Activated CD4-positive, alpha-beta T cell treated with anti-CD3 and anti-CD28 coated beads, Interleukin-2, amount 50 U/mL, for 16 hours (primary cell): Measurements from ENCODE around the gene DAAM2.

Experiments
- DNase-seq: peaks from one replicate; pipeline ENCODE4 v3.0.0-alpha.2; 2020

DAAM2 gene

DNA sequence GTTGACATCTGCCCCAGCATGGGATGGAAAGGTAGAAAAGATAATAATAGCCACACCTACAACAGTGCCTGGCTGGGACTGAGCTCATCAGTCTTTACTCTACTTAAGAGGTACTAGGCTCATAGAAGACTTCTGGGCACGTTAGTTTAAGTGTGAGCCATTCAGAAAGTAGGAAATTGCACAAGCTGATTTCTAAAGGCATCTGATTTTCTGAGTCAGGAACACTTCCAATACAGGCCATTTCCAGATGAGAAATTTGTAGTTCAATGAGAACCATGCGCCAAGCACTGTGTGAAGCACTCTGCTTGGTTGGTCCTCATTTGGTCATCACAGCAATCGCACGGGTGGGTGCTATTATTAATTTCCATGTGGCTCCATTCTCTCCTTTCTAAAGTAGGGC, 99.8 kb downstream of the DAAM2 start:
- no peak for DNase-seq

DNA sequence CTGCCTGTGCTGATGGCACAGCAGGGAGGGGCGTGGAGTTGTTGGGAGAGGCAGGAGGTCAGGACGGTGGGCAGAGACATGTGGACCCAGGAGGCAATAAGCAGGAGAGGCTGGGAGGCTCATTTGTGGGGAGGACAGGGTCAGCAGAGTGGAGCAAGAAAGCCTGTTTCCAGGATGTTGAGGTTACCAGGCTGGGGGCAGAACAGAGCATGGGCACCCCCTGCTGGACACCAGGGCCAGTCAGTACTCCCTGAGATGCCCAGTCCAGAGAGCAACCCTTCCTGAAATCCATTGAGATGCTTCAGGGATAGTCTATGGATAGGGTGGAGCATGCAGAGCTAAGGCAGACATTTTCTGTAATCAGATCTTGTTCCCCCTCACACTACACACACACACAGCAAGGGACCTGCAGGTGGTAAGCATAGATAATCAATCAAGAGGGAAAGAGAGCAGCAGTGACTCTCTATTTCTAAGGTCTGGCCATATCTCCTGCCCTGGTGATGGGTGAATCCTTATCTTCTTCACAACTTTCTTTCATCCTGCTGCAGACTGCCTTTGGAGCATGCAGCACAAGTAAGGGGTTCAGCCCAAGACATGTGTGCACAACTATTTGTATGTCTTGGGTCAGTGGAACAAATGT, 100.4 kb downstream of the DAAM2 start:
- DNase-seq: peak; percentile 5

DNA sequence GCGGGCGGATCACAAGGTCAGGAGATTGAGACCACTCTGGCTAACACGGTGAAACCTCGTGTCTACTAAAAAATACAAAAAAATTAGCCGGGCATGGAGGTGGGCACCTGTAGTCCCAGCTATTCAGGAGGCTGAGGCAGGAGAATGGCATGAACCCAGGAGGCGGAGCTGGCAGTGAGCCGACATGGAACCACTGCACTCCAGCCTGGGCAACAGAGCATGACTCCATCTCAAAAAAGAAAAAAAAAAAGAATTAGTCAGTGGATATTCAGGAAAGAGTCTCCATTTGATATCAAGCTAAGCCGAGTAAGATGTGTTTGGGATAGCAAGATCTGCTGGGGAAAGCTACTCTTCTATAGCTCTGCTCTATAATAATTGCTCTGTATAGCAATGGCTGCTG, 101.1 kb downstream of the DAAM2 start:
- no peak for DNase-seq

DNA sequence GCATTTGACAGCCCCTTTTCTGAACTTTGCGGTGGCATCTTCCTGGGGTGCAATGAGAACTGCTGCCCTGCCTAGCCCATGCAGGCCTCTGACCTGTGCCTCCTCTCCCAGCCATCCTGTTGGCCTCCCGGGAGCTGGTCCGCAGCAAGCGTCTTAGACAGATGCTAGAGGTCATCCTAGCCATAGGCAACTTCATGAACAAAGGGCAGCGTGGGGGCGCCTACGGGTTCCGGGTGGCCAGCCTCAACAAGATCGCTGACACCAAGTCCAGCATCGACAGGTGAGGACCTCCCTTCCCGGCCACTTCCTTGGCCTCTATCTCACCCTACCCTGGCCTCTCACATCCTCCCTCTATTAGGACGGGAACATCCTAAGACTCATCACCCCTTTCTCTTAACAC, 104.5 kb downstream of the DAAM2 start:
- DNase-seq: no peak

DNA sequence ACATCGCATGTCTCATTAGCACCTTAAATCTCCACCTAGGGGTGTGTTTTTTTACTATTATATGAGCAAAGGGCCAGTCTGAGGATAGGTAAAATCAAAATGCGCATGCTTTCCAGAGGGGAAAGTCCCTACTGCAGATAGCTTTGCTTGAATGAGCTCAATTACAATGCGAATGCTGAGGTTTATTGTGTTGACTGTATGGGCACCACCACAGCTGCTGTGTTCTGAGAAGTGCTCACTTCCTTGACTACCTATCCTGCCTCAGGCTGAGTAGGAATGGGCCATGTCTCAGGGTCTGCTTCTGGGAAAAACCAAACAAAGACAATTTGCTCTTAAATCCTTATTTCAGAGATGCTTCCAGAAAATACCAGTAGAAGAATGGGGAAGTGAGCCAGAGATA, 105.5 kb downstream of the DAAM2 start:
- DNase-seq: no peak

DNA sequence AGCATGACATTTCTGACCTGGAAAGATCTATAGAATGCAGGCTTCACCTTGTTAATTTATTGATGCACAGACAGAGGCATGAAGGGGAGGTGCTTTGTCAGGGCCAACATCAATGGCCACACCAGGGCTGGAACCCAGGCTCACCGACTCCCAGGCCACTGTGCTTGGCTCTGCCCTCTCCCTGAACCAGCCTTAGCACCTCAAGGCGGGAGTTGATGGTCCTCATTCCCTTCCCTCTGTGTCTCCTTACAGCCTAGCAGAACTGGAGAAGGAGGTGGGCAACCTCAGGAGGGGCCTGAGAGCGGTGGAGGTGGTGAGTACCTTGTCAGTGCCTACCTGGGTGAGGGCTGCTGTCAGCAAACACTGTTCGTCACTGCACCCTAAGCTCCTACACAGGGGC, 106.4 kb downstream of the DAAM2 start:
- DNase-seq: no peak

DNA sequence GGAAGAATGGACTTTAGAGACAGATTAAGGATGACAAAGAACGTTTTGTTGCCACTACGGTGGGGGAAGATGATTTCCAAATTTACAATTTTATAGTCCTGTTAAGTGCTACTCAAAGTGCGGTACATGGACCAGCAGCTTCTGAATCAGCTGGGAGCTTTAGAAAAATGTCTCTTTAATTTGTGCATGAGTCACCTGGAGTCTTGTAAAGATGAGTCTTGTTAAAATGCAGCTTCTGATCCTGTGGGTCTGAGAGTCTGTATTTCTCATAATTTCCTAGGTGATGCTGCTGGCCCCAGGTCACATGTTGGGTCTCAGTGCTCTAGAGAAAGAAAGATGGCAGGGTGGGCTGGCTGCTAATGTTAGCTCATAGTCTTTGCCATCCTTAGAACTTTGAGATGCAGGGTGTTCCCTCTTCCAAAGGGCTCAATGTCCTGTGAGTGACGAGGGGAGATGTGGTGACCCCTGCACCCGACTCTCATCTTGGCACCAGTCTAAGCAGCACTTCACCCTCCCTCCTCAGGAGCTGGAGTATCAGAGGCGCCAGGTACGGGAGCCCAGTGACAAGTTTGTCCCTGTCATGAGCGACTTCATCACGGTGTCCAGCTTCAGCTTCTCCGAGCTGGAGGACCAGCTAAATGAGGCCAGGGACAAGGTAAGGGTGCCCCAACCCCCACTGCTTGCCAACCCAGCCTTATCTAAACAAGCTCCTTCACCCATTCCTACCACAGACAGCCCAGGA, 107.5 kb downstream of the DAAM2 start:
- no peak for DNase-seq

DNA sequence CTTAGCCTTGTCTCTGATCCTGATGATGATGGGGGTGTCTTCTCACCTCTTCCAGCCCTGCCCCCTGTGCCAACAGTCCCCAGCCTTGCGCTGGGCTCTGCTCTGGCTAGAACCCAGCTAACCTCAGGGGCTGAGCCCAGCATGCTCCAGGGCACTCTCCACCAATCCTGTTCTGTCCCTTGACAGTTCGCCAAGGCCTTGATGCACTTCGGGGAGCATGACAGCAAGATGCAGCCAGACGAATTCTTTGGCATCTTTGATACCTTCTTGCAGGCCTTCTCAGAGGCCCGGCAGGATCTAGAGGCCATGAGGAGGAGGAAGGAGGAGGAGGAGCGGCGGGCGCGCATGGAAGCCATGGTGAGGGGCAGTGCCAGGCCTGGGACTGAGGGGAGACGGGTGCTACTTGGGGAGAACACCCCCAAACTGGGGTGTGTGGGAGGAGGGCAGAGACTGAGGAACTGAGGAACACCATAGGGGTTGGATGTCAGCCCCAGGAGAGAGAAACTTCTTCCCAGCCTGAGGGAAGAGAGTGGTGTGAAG, 109.0 kb downstream of the DAAM2 start:
- DNase-seq: no peak

DNA sequence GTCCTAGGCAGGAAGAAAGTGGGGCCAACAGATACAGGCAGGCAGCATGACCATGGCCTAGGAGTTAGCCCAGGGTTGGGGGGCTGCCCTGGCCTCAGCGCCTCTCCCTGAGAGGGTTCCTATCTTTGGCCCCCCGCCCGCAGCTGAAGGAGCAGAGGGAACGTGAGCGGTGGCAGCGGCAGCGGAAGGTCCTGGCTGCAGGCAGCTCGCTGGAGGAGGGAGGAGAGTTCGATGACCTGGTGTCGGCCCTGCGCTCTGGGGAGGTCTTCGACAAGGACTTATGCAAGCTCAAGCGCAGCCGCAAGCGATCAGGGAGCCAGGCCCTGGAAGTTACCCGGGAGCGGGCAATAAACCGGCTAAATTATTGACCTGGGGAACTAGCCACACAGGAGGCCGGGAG, 109.5 kb downstream of the DAAM2 start:
- DNase-seq: no peak

DNA sequence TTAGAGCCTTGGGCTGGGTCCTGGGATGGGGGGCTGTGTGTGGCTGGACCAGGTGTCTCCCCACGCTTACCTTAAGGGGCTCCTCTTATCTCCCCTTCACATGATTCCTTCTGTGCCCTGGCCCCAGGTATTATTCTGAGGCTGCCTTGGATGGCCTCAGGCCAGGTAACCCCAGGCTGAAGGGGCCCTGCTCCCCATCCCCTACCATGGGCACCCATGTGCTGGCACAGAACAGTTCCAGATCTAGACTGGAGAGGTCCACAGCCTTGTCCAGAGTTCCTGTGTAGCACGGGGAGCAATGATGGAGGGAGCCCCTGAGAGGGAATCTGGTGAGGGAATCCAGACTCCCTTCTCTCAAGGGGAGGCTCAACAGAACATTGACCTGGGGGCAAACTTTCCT, 110.0 kb downstream of the DAAM2 start:
- DNase-seq: no peak

DNA sequence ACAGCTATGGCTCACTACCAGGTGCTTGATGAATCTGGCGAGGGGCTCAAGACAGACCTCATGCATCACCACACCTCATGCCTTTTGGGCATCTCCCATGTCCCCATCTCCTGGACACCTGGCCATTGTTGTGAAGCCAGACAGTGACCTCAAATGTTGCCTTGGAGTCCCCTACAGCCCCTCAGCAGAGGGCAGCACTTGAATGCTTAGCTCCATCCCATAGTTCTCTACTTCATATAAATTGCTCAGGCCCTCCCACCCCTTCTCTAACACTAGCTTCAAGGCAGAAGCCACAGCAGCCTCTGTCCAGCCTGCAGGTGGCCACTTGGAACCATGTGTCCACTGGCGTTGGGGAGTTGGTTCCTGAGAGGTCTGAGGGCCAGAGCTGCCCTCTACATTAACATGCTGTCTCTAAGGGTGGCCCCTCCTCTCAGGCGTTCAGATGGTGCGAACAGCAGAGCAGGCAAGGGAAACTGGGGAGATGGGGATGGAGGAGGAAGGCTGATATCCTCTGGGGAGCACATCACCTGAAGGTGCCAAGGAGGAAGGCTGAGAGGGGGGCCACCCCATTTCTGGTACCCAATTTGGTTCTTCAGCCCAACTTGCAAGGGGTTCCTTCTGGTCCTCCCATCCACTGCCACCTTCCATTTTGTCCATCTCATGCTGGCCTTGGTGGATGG, 110.8 kb downstream of the DAAM2 start:
- no peak for DNase-seq

DNA sequence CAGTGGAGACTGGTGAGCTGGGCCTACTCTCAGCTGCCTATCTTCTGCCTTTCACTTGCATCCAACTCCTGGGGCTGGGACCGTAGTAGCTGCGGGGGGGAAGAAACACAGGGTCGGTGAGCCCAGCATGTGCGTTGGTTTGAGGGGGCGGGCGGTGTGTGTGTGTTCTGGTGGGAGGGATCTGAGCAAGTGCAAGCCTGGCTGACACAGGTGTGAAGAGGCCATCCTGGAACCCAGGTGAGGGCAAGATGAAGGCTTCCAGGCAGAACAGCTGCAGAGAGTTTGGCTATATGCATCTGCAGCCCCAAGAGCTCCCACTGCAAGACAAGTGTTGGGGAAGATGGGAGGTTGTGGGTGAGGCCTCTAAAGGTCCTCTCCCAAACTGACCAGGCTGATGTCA, 111.5 kb downstream of the DAAM2 start:
- no peak for DNase-seq

DNA sequence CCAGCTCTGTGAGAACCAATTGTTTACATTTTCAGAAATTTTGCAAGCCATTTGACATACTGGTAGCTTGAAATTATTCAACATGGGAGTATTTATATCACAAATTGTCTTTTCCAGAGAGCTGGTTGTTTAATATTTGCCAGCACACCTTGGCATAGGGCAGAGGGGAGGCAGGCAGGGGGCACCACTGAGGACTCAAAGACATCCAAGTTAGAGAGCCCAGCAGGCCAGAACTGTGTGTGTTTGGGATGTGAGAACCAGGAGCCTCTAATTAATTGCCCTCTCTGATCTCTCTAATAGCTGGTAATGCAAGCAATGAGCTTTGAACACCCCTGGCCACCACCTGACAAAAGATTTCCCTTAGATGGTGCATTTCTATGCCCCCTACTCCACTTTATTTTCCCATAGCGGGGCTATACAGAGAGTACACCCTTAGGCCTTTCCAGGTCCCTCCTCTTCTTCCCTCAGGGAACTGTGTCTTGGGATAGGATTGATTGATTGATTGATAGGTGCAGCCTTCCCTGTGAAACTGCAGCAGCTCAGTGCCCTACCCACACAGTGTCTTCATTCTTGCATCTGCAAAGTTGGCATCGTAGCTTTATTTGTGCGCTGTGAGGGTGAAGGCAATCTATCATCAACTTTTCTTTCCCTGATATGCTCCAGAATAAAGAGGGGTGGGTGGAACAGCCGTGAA, 112.9 kb downstream of the DAAM2 start:
- DNase-seq: no peak

DNA sequence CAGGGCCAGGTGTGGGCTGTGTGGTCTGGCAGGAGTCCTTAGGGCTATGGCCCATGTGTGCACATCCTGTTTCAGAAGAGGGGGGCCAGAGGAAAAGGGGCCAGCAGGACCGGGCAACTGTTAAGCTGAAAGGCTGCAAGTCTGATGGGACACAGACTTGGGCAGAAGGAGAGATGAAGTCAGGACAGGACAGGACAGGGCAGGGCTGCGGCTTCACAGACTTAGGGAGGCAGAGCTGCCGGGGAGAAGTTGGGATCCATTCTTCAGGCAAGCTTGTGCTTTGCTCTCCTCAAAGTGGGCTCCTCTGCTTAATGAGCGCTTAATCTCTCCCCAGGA, 113.4 kb downstream of the DAAM2 start:
- DNase-seq: no peak

DNA sequence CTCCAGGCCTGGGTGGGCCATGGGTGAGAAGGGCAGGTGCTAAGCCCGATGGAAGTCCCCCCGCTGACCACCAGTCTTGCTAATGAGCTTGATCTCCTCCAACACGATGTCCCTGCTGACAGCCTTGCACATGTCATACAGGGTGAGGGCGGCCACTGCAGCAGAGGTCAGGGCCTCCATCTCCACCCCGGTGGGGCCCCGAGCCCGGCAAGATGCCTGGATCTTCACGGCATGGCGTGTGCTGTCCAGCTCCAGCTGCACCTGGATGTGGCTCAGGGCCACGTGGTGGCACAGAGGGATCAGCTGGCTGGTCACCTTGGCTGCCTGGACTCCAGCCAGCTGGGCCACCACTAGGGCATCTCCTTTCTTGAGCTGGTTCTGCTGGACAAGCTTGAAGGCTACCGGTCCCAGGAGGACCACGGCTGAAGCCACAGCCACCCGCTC, 114.2 kb downstream of the DAAM2 start:
- no peak for DNase-seq

DNA sequence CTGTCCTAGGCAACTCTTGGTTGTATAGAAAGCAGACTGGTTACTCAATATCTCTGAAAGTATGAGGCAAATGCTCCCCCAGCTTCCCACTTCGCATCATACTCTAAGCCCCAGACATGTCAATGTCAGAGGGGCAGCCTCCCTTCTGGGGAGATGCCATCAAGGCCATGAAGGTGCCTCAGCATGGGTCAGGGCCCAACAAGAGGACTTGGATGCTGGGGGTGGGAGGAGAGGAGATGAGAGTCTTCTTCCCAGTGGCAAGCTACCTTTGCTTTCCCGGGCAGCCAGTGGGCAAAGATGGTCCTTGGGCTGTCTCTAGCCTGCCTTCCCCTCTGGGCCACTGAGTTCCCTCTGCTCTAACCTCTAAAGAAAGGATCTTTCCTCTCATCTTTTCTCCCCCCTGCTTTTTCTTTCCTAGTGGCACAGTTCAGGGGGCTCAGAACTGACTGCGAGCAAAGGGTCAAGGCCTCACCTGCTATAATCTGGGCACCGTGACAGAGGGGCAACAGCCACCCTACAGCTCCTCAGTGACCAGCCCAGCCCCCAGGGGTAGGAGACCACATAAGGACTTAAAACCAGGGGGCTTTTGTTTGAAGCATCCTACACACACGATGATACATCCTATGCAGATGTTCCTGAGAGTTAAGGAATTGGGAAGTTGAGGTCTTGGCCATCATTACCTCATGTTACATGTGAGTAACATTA, 115.8 kb downstream of the DAAM2 start:
- DNase-seq: no peak

DNA sequence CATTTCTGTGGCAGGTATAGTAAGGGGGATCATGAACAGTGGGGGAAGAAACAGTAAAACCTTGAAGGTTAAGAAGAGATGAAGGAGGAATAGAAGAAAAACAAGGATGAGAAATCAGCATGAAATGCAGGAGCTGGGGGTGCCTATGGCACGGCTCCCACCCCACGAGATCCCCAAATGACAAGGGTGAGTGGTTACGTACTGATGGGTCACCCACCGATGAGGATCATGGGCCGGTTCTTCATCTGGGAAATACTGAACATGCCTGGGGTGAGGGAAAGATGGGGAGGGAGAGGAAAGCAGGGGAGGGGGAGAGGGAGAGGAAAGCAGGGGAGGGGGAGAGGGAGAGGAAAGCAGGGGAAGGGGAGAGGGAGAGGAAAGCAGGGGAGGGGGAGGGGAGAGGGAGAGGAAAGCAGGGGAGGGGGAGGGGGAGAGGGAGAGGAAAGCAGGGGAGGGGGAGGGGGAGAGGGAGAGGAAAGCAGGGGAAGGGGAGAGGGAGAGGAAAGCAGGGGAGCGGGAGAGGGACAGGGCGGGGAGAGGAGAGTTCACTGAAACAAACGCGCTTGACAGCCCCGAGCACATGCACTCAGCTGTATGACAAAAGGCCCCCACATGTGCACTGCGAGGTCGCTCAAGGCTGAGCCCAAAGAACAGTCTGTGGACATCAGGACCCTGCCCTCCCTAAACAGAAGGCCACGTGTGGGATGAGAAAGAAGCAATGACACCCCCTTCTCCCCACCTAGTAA, 116.8 kb downstream of the DAAM2 start:
- DNase-seq: no peak

DNA sequence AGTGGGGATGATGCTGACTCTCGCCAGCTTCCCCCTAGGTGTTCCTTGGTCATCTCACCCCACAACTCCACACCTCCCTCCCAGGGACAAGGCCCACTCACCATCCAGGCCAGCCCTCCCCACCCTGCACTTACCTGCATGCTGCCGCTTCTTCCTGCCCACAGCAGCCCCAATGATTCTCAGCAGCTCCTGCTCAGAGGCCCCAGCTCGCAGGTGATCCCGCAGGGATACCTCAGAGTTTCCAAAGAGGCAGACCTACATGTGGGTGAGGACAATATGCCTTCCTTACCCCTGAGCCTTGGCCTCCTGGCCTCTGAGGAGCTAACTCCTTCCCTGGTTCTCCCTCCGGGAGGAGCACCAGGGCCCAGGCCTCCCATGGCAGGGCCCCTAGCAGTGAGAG, 117.5 kb downstream of the DAAM2 start:
- DNase-seq: no peak

DNA sequence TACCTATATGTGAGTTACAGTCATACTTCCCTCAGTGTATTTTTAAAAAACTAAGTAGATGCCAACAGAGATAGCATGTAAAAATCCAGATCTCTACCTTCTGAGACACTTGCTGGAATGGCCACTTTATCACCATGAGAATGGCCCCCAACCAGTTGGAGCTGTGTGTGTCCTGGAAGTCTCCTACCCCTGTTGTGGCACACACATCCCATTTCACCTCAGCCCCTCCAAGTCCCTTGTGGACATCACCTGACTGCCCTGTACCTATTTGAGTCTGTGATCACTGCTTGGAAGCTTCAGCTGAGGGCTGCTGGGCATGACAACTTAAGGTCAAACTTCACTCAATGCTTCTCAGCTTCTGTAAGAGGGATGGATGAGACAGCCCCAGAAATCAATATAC, 118.0 kb downstream of the DAAM2 start:
- no peak for DNase-seq

DNA sequence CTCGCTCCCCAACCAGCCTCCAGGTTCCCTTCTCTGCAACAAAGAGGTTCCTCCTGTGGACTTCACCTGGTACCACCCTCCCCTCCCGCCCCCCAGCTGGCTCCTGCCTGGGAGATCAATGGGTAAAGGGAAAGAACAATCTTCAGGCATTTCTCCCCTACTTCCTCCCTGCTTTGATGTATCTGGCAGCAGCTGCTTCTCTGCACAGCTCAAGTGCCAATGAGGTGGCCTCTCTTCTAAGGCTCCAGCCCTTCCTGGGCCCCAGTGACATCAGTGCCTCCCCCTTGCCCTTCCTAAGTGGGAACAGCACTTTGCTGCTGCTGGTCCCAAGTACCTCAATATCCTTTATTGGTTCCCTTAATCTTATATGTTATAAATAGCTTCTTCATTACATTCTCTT, 118.6 kb downstream of the DAAM2 start:
- no peak for DNase-seq

DNA sequence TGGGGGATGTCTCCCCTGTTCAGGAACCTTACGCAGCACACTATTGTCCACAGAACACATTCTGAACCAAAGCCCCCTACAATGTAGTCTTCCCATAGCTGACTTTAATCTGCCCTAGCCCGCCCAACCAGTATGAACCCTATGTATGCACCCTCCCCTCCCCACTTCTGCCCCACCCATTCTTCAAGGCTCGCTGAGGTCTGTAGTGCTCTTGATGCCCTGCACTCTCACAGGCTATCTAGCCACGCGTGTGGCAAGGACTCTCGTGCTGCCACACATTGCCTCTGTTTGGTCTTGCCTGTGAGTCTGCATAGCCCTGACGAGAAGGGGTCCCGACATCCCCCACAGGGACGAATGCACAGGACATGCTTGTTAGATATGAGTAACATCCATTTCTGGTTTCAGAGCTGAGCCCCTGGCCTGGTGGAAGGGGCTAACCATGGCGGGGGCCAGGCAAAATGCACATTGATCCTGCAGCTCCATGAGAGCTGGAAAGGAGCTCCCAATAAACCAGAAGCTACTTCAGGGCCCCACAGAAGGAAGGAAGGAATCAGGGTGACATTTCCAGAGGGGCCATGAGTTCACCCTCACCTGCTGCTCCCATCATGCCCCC, 119.4 kb downstream of the DAAM2 start:
- no peak for DNase-seq

DNA sequence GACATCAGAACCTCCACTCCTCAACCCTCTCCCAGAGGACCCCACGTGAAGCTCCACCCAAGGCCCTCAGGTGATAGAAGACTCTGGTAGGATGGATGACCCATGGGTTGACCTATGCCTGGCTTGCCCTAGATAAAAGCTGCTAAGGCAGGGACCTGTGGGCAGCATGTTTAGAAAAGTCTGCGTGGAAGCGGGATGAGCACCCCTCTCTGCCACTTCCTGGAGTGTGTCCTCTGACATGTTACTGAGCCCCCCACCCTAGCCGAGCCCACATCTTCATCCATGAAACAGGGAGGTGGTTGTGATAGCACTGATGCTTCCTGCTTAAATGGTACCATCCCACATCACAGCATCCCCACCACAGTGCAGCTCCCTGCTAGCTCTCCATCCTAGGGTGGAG, 120.3 kb downstream of the DAAM2 start:
- no peak for DNase-seq
